Measurements from ENCODE around the gene SESN1.

SESN1 gene

GRCh38 chr6:109060571-109060970 is 34.1 kb downstream of the SESN1 start:
- H3K27ac Mint-ChIP-seq: no peak overlapping the region
- H3K9me3 Mint-ChIP-seq: no peaks in the 10 kb centered on the region
- DNase-seq: no peak
- ATAC-seq (replicated peaks): no peak
- peaks cover 21 to 29% of the 10 kb centered on the region in 2 donors for H3K4me1 Mint-ChIP-seq
- H3K4me3 Mint-ChIP-seq: no peak overlapping the region
- H3K27me3 Mint-ChIP-seq: no peaks in the 10 kb centered on the region
- peaks cover 3 to 4% of the 10 kb centered on the region in 2 donors for H3K36me3 Mint-ChIP-seq

- Mint-ChIP-seq H3K4me3 (peak overlapping the region; percentile 23 to 62), H3K36me3 (peaks cover 3 to 7% of the 10 kb centered on the region in 2 donors), H3K9me3 (no peaks in the 10 kb centered on the region), H3K27me3 (no peaks in the 10 kb centered on the region), H3K4me1 (peaks cover 23 to 29% of the 10 kb centered on the region in 2 donors), H3K27ac (peak overlapping the region; percentile 7)
- peak; percentile 95 to 98 for ATAC-seq (replicated peaks)
- no peak for DNase-seq
These were observed 35.0 kb downstream of the SESN1 start for GRCh38 chr6:109059571-109060021.

- Mint-ChIP-seq H3K4me3 (no peak overlapping the region), H3K9me3 (no peaks in the 10 kb centered on the region), H3K27me3 (no peaks in the 10 kb centered on the region), H3K27ac (no peak overlapping the region), H3K4me1 (peaks cover 21 to 29% of the 10 kb centered on the region in 2 donors), H3K36me3 (peaks cover 3 to 7% of the 10 kb centered on the region in 2 donors)
- ATAC-seq (replicated peaks): no peak
- DNase-seq: no peak
These were observed 35.5 kb downstream of the SESN1 start for GRCh38 chr6:109059153-109059552.

GRCh38 chr6:109058620-109059019 is 36.0 kb downstream of the SESN1 start:
- ATAC-seq (replicated peaks) (no peak), DNase-seq (no peak)
- Mint-ChIP-seq H3K4me3 (no peak overlapping the region), H3K36me3 (peaks cover 3 to 7% of the 10 kb centered on the region in 2 donors), H3K27me3 (no peaks in the 10 kb centered on the region), H3K9me3 (no peaks in the 10 kb centered on the region), H3K4me1 (peaks cover 20 to 29% of the 10 kb centered on the region in 2 donors), H3K27ac (no peak overlapping the region)

- Mint-ChIP-seq H3K27me3 (no peaks in the 10 kb centered on the region), H3K4me3 (no peak overlapping the region), H3K27ac (no peak overlapping the region), H3K36me3 (peaks cover 0 to 3% of the 10 kb centered on the region in 2 donors), H3K4me1 (peaks cover 25 to 39% of the 10 kb centered on the region in 2 donors), H3K9me3 (no peaks in the 10 kb centered on the region)
- no peak for DNase-seq
- peak in 1 of 2 donors; percentile 16 for ATAC-seq (replicated peaks)
These were observed 38.0 kb downstream of the SESN1 start for GRCh38 chr6:109056661-109057060.

GRCh38 chr6:109055771-109056235 is 38.8 kb downstream of the SESN1 start:
- Mint-ChIP-seq H3K4me1 (peaks cover 26 to 41% of the 10 kb centered on the region in 2 donors), H3K4me3 (no peak overlapping the region), H3K9me3 (no peaks in the 10 kb centered on the region), H3K27ac (no peak overlapping the region), H3K27me3 (no peaks in the 10 kb centered on the region), H3K36me3 (peaks cover 0 to 3% of the 10 kb centered on the region in 2 donors)
- DNase-seq (no peak), ATAC-seq (replicated peaks) (no peak)

GRCh38 chr6:109053336-109053735 is 41.3 kb downstream of the SESN1 start:
- peaks cover 3% of the 10 kb centered on the region in 2 donors for H3K36me3 Mint-ChIP-seq
- H3K9me3 Mint-ChIP-seq: peaks cover 4% of the 10 kb centered on the region in 2 donors
- H3K4me3 Mint-ChIP-seq: no peak overlapping the region
- ATAC-seq (replicated peaks) (no peak), DNase-seq (no peak)
- H3K27ac Mint-ChIP-seq: peak overlapping the region; percentile 27
- no peaks in the 10 kb centered on the region for H3K27me3 Mint-ChIP-seq
- peaks cover 24 to 34% of the 10 kb centered on the region in 2 donors for H3K4me1 Mint-ChIP-seq

GRCh38 chr6:109052852-109053251 is 41.8 kb downstream of the SESN1 start:
- peak overlapping the region; percentile 2 for H3K27ac Mint-ChIP-seq
- peaks cover 3% of the 10 kb centered on the region in 2 donors for H3K36me3 Mint-ChIP-seq
- no peak for DNase-seq
- no peak overlapping the region for H3K4me3 Mint-ChIP-seq
- ATAC-seq (replicated peaks): no peak
- peaks cover 24 to 33% of the 10 kb centered on the region in 2 donors for H3K4me1 Mint-ChIP-seq
- no peaks in the 10 kb centered on the region for H3K27me3 Mint-ChIP-seq
- peaks cover 4% of the 10 kb centered on the region in 2 donors for H3K9me3 Mint-ChIP-seq

GRCh38 chr6:109052018-109052651 is 42.5 kb downstream of the SESN1 start:
- no peak overlapping the region for H3K4me3 Mint-ChIP-seq
- DNase-seq (no peak), ATAC-seq (replicated peaks) (peak in 1 of 2 donors; percentile 45)
- H3K36me3 Mint-ChIP-seq: peaks cover 3% of the 10 kb centered on the region in 2 donors
- H3K27ac Mint-ChIP-seq: no peak overlapping the region
- peaks cover 4% of the 10 kb centered on the region in 2 donors for H3K9me3 Mint-ChIP-seq
- peaks cover 24 to 33% of the 10 kb centered on the region in 2 donors for H3K4me1 Mint-ChIP-seq
- H3K27me3 Mint-ChIP-seq: no peaks in the 10 kb centered on the region

GRCh38 chr6:109051301-109052017 is 43.2 kb downstream of the SESN1 start:
- H3K4me3 Mint-ChIP-seq: no peak overlapping the region
- H3K27me3 Mint-ChIP-seq: no peaks in the 10 kb centered on the region
- DNase-seq: no peak
- no peak overlapping the region for H3K27ac Mint-ChIP-seq
- H3K4me1 Mint-ChIP-seq: peaks cover 20 to 27% of the 10 kb centered on the region in 2 donors
- H3K9me3 Mint-ChIP-seq: peaks cover 4% of the 10 kb centered on the region in 2 donors
- H3K36me3 Mint-ChIP-seq: peaks cover 3% of the 10 kb centered on the region in 2 donors
- ATAC-seq (replicated peaks): no peak

GRCh38 chr6:109050447-109051102 is 44.1 kb downstream of the SESN1 start:
- Mint-ChIP-seq H3K27ac (no peak overlapping the region), H3K27me3 (no peaks in the 10 kb centered on the region), H3K4me1 (peaks cover 20 to 27% of the 10 kb centered on the region in 2 donors), H3K36me3 (peaks cover 3% of the 10 kb centered on the region in 2 donors), H3K4me3 (no peak overlapping the region), H3K9me3 (peaks cover 4% of the 10 kb centered on the region in 2 donors)
- ATAC-seq (replicated peaks) (no peak), DNase-seq (no peak)

- Mint-ChIP-seq H3K4me1 (peaks cover 20 to 27% of the 10 kb centered on the region in 2 donors), H3K4me3 (no peak overlapping the region)
- DNase-seq: no peak
These were observed 44.6 kb downstream of the SESN1 start for GRCh38 chr6:109050012-109050411.

GRCh38 chr6:109048670-109049415 is 45.8 kb downstream of the SESN1 start:
- Mint-ChIP-seq H3K9me3 (peaks cover 4% of the 10 kb centered on the region in 2 donors), H3K4me3 (no peak overlapping the region), H3K4me1 (peaks cover 19 to 27% of the 10 kb centered on the region in 2 donors), H3K27ac (no peak overlapping the region), H3K27me3 (no peaks in the 10 kb centered on the region), H3K36me3 (peaks cover 0 to 3% of the 10 kb centered on the region in 2 donors)
- DNase-seq (no peak), ATAC-seq (replicated peaks) (no peak)

More at GRCh38 chr6:109050012-109050411, 44.6 kb downstream of the SESN1 start:
- Mint-ChIP-seq H3K36me3 (peaks cover 2 to 3% of the 10 kb centered on the region in 2 donors), H3K27me3 (no peaks in the 10 kb centered on the region), H3K27ac (no peak overlapping the region), H3K9me3 (peaks cover 4% of the 10 kb centered on the region in 2 donors)
- no peak for ATAC-seq (replicated peaks)

- no peak overlapping the region for H3K27ac Mint-ChIP-seq
- ATAC-seq (replicated peaks): no peak
- H3K9me3 Mint-ChIP-seq: peaks cover 4% of the 10 kb centered on the region in 2 donors
- no peak overlapping the region for H3K4me3 Mint-ChIP-seq
- DNase-seq: no peak
- no peaks in the 10 kb centered on the region for H3K27me3 Mint-ChIP-seq
- H3K36me3 Mint-ChIP-seq: peaks cover 0 to 3% of the 10 kb centered on the region in 2 donors
- H3K4me1 Mint-ChIP-seq: peaks cover 15 to 21% of the 10 kb centered on the region in 2 donors
These were observed 46.5 kb downstream of the SESN1 start for GRCh38 chr6:109048176-109048575.
